ENCODE data around the gene TAOK2. TPM values are rescaled to one million over a fixed set of nuclear protein-coding genes. Genes with fewer than 3 reads are reported as not detected.

Gene TAOK2
- total and polyA plus RNA-seq, 2 experiments from 2014 or later = 13.6 to 57.9 TPM

DNA sequence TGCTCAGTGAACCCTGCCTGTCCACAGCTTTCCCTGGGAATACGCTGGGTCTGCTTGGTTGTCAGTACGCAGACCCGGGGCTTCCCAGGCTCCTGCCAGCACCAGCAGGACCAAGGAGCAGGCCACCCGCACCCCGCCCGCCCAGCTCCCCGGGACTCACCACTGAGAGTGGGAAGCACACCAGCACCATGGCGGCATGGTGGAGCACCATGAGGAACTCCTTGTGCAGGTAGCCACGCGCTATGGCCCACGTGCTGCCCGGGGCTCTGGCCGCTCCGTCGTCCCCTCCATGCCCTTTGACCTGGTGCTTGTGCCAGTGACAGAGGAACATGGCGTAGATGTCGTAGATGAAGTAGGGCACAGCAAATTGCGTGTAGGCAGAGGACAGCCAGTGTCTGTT lies 52.8 kb downstream of the TAOK2 start:
- H3K4me2 ChIP-seq (ENCODE audit: unreplicated experiment) = no peak overlapping the region
- peaks cover 37% of the 10 kb centered on the region for H3K27me3 ChIP-seq (replicated peaks; ENCODE audit: insufficient read depth)
- 73 to 78% methylated on average over 15 to 18 of the region's 18 CpGs for WGBS, 2 experiments (ENCODE audit: low coverage in 1 of 2, low lambda C conversion rate in 2 of 2, missing lambda C conversion rate in 2 of 2)
- H3K4me3 ChIP-seq = no peak overlapping the region
- no peak for TF ChIP-seq EZH2 (IDR thresholded peaks at IDR 0.05; ENCODE audit: insufficient read depth, poor library complexity, severe bottlenecking)
- no peak for TF ChIP-seq EZH2phosphoT487 (IDR thresholded peaks at IDR 0.05; ENCODE audit: insufficient read depth, low read depth)
- H3K9me3 ChIP-seq (ENCODE audit: low read depth) = no peaks in the 10 kb centered on the region
- H3K79me2 ChIP-seq (ENCODE audit: insufficient read depth) = no peaks in the 10 kb centered on the region
- DNase-seq = no peak
- H3K9me2 ChIP-seq (ENCODE audit: insufficient read depth) = no peaks in the 10 kb centered on the region
- no peak overlapping the region for H3K9ac ChIP-seq
- H3K36me3 ChIP-seq (ENCODE audit: low read depth) = no peaks in the 10 kb centered on the region
- H3F3A ChIP-seq (ENCODE audit: insufficient read depth) = no peaks in the 10 kb centered on the region
- H3K4me1 ChIP-seq (ENCODE audit: insufficient read depth) = no peaks in the 10 kb centered on the region
- in situ Hi-C loops (cut with MboI) = loop anchor here (10.0 kb wide), 2 partner anchors 52 to 322 kb away; partner anchors contain the start of gene TAOK2
- no peak overlapping the region for H3K27ac ChIP-seq
- H2AFZ ChIP-seq = no peak overlapping the region
- H4K20me1 ChIP-seq (ENCODE audit: insufficient read depth) = no peaks in the 10 kb centered on the region

DNA sequence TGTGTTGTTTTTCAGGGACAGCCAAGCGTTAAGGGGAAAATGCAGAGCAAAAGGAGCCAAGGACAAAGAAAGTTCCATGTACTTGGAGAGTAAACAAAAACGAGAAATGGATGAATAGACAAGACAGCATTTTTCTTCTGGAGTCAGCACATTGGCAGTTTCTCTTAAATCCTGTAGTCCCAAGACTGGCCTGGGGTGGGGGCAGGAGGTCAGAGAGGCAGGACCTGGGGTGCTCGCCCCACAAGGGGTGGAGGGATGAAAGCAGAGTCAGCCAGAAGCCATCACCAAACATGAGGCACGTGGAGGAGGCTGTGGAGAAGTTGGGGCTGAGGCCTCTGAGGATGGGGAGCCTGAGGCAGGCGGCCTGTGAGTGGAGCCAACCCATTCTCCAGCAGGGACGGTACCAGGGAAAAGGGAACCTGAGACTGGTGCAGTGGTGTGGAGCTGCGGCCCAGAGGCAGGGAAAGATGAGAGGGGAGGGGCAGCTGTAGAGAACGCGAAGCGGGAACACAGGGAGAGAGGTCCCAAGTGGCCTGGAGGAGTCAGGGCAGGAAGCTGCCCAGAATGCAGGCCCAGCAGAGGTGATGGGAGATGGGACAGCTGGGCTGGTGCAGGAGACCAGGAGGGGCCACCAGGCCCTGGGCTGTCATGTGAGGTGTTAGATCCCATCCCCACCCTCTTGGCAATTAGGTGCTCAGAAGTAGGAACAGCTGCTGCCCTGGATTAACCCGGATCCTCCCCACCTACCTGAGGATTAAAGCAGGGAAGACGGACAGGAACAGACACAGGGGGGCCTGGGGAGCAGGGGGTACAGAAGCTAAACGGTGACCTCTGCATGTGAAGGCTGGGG lies 54.1 kb downstream of the TAOK2 start:
- Histone ChIP-seq H3K4me1 (ENCODE audit: insufficient read depth) (no peaks in the 10 kb centered on the region), H3K4me2 (ENCODE audit: unreplicated experiment) (no peak overlapping the region), H3K27ac (no peak overlapping the region), H3K27me3 (replicated peaks; ENCODE audit: insufficient read depth) (peaks cover 44% of the 10 kb centered on the region), H3K4me3 (no peak overlapping the region), H4K20me1 (ENCODE audit: insufficient read depth) (no peaks in the 10 kb centered on the region), H3K9me3 (ENCODE audit: low read depth) (no peaks in the 10 kb centered on the region), H3K36me3 (ENCODE audit: low read depth) (no peaks in the 10 kb centered on the region), H3K79me2 (ENCODE audit: insufficient read depth) (no peaks in the 10 kb centered on the region), H3F3A (ENCODE audit: insufficient read depth) (no peaks in the 10 kb centered on the region), H3K9ac (no peak overlapping the region), H3K9me2 (ENCODE audit: insufficient read depth) (no peaks in the 10 kb centered on the region), H2AFZ (no peak overlapping the region)
- DNase-seq = no peak
- WGBS, 2 experiments (ENCODE audit: low coverage in 1 of 2, low lambda C conversion rate in 2 of 2, missing lambda C conversion rate in 2 of 2) = 17 to 20% methylated on average over 12 to 13 of the region's 13 CpGs
- TF ChIP-seq EZH2phosphoT487 (IDR thresholded peaks at IDR 0.05; ENCODE audit: insufficient read depth, low read depth) = no peak
- TF ChIP-seq EZH2 (IDR thresholded peaks at IDR 0.05; ENCODE audit: insufficient read depth, poor library complexity, severe bottlenecking) = no peak
- in situ Hi-C loops (cut with MboI) = loop anchor here (10.0 kb wide), 2 partner anchors 53 to 323 kb away; partner anchors contain the start of gene TAOK2

DNA sequence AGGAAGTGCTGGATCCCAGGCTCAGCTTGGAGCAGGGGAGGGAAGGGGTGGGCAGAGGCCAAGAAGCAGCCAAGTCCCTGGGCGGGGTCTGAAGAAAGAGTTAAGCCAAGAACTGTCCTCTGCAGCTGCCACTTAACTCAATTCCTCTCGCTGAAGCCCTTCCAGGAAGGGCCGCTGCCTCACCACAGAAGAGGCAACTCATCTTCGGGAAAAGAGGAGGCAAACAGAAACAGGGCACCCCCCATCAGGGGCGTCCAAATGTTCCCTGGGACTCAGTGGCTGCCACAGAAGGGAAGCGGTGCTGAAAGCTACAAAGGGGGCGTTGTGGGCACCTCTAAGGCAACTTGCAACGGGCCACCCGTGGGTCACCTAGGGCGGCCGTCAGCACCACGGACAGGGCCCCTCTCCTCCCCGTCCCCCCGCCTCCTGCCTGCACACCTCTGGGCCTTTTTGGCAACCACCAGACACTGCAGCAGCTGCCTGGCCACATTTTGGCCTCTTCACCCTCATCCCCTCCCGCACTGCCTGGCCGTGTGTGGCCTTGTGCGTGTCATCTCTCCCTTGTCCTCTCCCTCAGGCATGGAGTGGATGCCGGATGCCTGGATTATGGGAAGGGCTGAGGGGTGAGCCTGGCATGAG lies 54.9 kb downstream of the TAOK2 start:
- Histone ChIP-seq H3K27me3 (replicated peaks; ENCODE audit: insufficient read depth) (peaks cover 44% of the 10 kb centered on the region), H3K79me2 (ENCODE audit: insufficient read depth) (no peaks in the 10 kb centered on the region), H3K9me2 (ENCODE audit: insufficient read depth) (no peaks in the 10 kb centered on the region), H3K9me3 (ENCODE audit: low read depth) (no peaks in the 10 kb centered on the region), H3F3A (ENCODE audit: insufficient read depth) (no peaks in the 10 kb centered on the region), H3K9ac (no peak overlapping the region), H3K27ac (no peak overlapping the region), H3K4me2 (ENCODE audit: unreplicated experiment) (no peak overlapping the region), H4K20me1 (ENCODE audit: insufficient read depth) (no peaks in the 10 kb centered on the region), H3K4me1 (ENCODE audit: insufficient read depth) (no peaks in the 10 kb centered on the region), H2AFZ (no peak overlapping the region), H3K36me3 (ENCODE audit: low read depth) (no peaks in the 10 kb centered on the region), H3K4me3 (no peak overlapping the region)
- in situ Hi-C loops (cut with MboI) = loop anchor here (10.0 kb wide), 2 partner anchors 54 to 324 kb away; partner anchors contain the start of gene TAOK2
- DNase-seq = peak; percentile 33
- TF ChIP-seq EZH2 (IDR thresholded peaks at IDR 0.05; ENCODE audit: insufficient read depth, poor library complexity, severe bottlenecking) = no peak
- WGBS, 2 experiments (ENCODE audit: low coverage in 1 of 2, low lambda C conversion rate in 2 of 2, missing lambda C conversion rate in 2 of 2) = 13 to 16% methylated on average over 14 to 18 of the region's 18 CpGs

DNA sequence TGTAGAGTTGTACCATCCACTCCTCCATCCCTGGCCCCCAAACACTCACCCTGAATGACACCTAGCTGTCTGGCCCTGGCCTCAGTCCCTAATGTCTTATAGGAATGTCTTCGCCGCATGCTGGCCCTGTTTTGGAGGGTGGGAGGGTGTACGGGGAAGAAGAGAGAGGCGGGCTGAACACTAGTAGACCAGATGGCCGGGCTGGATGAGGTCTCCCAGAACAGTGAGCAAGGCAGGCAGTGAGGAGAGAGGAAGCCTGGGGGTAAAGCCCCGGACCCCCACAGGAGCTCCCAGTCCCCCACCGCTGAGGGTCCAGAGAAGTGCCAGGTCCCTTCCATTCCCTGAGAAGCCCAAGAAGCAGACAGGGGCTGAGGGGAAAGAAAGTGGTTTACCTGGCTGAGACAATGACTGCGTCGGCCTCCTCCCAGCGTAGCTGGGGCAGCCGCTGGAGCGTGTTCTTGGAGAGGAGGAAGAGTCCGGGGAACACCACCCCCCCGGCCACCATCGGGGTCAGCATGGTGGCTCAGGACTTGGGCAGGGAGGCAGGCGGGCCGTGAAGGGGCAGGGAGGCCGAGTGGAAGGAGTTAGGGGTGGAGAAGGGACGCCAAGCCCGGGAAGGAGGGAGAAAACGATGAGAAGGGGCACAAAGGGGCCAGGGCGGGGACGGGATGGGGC lies 56.5 kb downstream of the TAOK2 start:
- Histone ChIP-seq H2AFZ (no peak overlapping the region), H3K79me2 (ENCODE audit: insufficient read depth) (no peaks in the 10 kb centered on the region), H3K4me3 (no peak overlapping the region), H3K4me1 (ENCODE audit: insufficient read depth) (no peaks in the 10 kb centered on the region), H3K9me3 (ENCODE audit: low read depth) (no peaks in the 10 kb centered on the region), H3K9me2 (ENCODE audit: insufficient read depth) (no peaks in the 10 kb centered on the region), H3K4me2 (ENCODE audit: unreplicated experiment) (no peak overlapping the region), H3F3A (ENCODE audit: insufficient read depth) (no peaks in the 10 kb centered on the region), H3K27me3 (replicated peaks; ENCODE audit: insufficient read depth) (peaks cover 44% of the 10 kb centered on the region), H3K36me3 (ENCODE audit: low read depth) (no peaks in the 10 kb centered on the region), H4K20me1 (ENCODE audit: insufficient read depth) (no peaks in the 10 kb centered on the region), H3K9ac (no peak overlapping the region), H3K27ac (no peak overlapping the region)
- WGBS, 2 experiments (ENCODE audit: low coverage in 1 of 2, low lambda C conversion rate in 2 of 2, missing lambda C conversion rate in 2 of 2) = 18 to 24% methylated on average over 20 to 23 of the region's 23 CpGs
- in situ Hi-C loops (cut with MboI) = no loop called here
- TF ChIP-seq EZH2phosphoT487 (IDR thresholded peaks at IDR 0.05; ENCODE audit: insufficient read depth, low read depth) (no peak), EZH2 (IDR thresholded peaks at IDR 0.05; ENCODE audit: insufficient read depth, poor library complexity, severe bottlenecking) (no peak)
- no peak for DNase-seq

Data from GM23248 (cell line).